GM13977 (cell line): Measurements from ENCODE around the gene NACAD.

Experiments used
- DNase-seq: peaks from one replicate; pipeline ENCODE4 v3.0.0; 2012; ENCODE audit warnings: low spot score
- CTCF ChIP-seq: IDR thresholded peaks from 2 replicates; pipeline ENCODE4 v1.5.1; 2012; ENCODE audit warnings: mild to moderate bottlenecking, control low read depth; ENCODE audit not compliant: insufficient read depth; ENCODE audit errors: extremely low read depth, missing control alignments
- in situ Hi-C: fragments of 300-500 bp; cut with MboI; formaldehyde crosslinking; loops from one replicate; pipeline ENCODE4 v1.12.0; 2022; ENCODE audit warnings: low sequenced_read_pairs, low pct_unique_long_range_greater_than_20kb, mixed read lengths, inconsistent platforms; ENCODE audit not compliant: unreplicated experiment

Gene NACAD

GRCh38 chr7:45033931-45034290 lies 54.9 kb downstream of the NACAD start:
- in situ Hi-C loops, result no loop called here
- no peak for TF ChIP-seq CTCF
- DNase-seq, result no peak

GRCh38 chr7:45033261-45033930 lies 55.4 kb downstream of the NACAD start:
- TF ChIP-seq CTCF, result no peak
- DNase-seq, result no peak
- in situ Hi-C loops, result no loop called here

GRCh38 chr7:45032421-45032820 lies 56.3 kb downstream of the NACAD start:
- no peak for TF ChIP-seq CTCF
- no peak for DNase-seq
- in situ Hi-C loops, result no loop called here

GRCh38 chr7:45031829-45032228 lies 56.9 kb downstream of the NACAD start:
- DNase-seq, result no peak
- in situ Hi-C loops, result no loop called here
- no peak for TF ChIP-seq CTCF
